ENCODE measurements around the gene SDHB. TPM values are rescaled to one million over a fixed set of nuclear protein-coding genes. Genes with fewer than 3 reads are reported as not detected.

Gene SDHB
- total and polyA plus RNA-seq, 2 donors from 2014 or later = 92.0 to 313 TPM

GRCh38 chr1:17021896-17022295 lies 31.9 kb downstream of the SDHB start:
- Histone ChIP-seq H3K4me3 (ENCODE audit: low read length in 3 of 3) (no peak overlapping the region), H3K27me3 (ENCODE audit: control insufficient read depth, insufficient read depth, low read length) (no peaks in the 10 kb centered on the region), H3K4me1 (ENCODE audit: control insufficient read depth in 2 of 3, insufficient read depth in 2 of 3, low read depth in 1 of 3, low read length in 3 of 3) (peaks cover 0 to 2% (median 0%) of the 10 kb centered on the region in 3 donors), H3K36me3 (ENCODE audit: control insufficient read depth in 2 of 3, insufficient read depth in 3 of 3, low read length in 3 of 3) (peaks cover 4 to 77% (median 56%) of the 10 kb centered on the region in 3 donors), H3K27ac (ENCODE audit: low read depth in 2 of 2, low read length in 2 of 2) (no peak overlapping the region), H3K9me3 (ENCODE audit: control insufficient read depth in 2 of 3, insufficient read depth in 1 of 3, low read length in 3 of 3) (no peaks in the 10 kb centered on the region), H3K9ac (ENCODE audit: low read length in 3 of 3) (no peak overlapping the region)
- no peak for TF ChIP-seq CTCF (IDR thresholded peaks at IDR 0.05; ENCODE audit: borderline replicate concordance, extremely low read depth, insufficient read depth)
- intact Hi-C loops (cut with DNase I) = no loop called here
- FAIRE-seq (no peak), DNase-seq (peak in 1 of 5 donors; percentile 4)

GRCh38 chr1:17020502-17020901 lies 33.3 kb downstream of the SDHB start:
- peaks cover 0 to 6% (median 2%) of the 10 kb centered on the region in 3 donors for H3K4me1 ChIP-seq (ENCODE audit: control insufficient read depth in 2 of 3, insufficient read depth in 2 of 3, low read depth in 1 of 3, low read length in 3 of 3)
- H3K27ac ChIP-seq (ENCODE audit: low read depth in 2 of 2, low read length in 2 of 2) = no peak overlapping the region
- intact Hi-C loops (cut with DNase I) = no loop called here
- no peaks in the 10 kb centered on the region for H3K9me3 ChIP-seq (ENCODE audit: control insufficient read depth in 2 of 3, insufficient read depth in 1 of 3, low read length in 3 of 3)
- FAIRE-seq = no peak
- H3K4me3 ChIP-seq (ENCODE audit: low read length in 3 of 3) = no peak overlapping the region
- H3K36me3 ChIP-seq (ENCODE audit: control insufficient read depth in 2 of 3, insufficient read depth in 3 of 3, low read length in 3 of 3) = peaks cover 4 to 67% (median 55%) of the 10 kb centered on the region in 3 donors
- no peak for TF ChIP-seq CTCF (IDR thresholded peaks at IDR 0.05; ENCODE audit: borderline replicate concordance, extremely low read depth, insufficient read depth)
- no peaks in the 10 kb centered on the region for H3K27me3 ChIP-seq (ENCODE audit: control insufficient read depth, insufficient read depth, low read length)
- H3K9ac ChIP-seq (ENCODE audit: low read length in 3 of 3) = no peak overlapping the region
- DNase-seq = peak in 1 of 5 donors; percentile 7

GRCh38 chr1:17018849-17019248 lies 35.0 kb downstream of the SDHB start:
- intact Hi-C loops (cut with DNase I) = no loop called here
- no peaks in the 10 kb centered on the region for H3K9me3 ChIP-seq (ENCODE audit: control insufficient read depth in 2 of 3, insufficient read depth in 1 of 3, low read length in 3 of 3)
- H3K27me3 ChIP-seq (ENCODE audit: control insufficient read depth, insufficient read depth, low read length) = no peaks in the 10 kb centered on the region
- no peak overlapping the region for H3K27ac ChIP-seq (ENCODE audit: low read depth in 2 of 2, low read length in 2 of 2)
- H3K4me1 ChIP-seq (ENCODE audit: control insufficient read depth in 2 of 3, insufficient read depth in 2 of 3, low read depth in 1 of 3, low read length in 3 of 3) = peaks cover 0 to 6% (median 2%) of the 10 kb centered on the region in 3 donors
- no peak overlapping the region for H3K9ac ChIP-seq (ENCODE audit: low read length in 3 of 3)
- H3K36me3 ChIP-seq (ENCODE audit: control insufficient read depth in 2 of 3, insufficient read depth in 3 of 3, low read length in 3 of 3) = peaks cover 4 to 55% (median 47%) of the 10 kb centered on the region in 3 donors
- no peak for TF ChIP-seq CTCF (IDR thresholded peaks at IDR 0.05; ENCODE audit: borderline replicate concordance, extremely low read depth, insufficient read depth)
- DNase-seq (no peak), FAIRE-seq (no peak)
- H3K4me3 ChIP-seq (ENCODE audit: low read length in 3 of 3) = no peak overlapping the region

- intact Hi-C loops (cut with DNase I) = no loop called here
- no peak overlapping the region for H3K27ac ChIP-seq (ENCODE audit: low read depth in 2 of 2, low read length in 2 of 2)
- peak in 1 of 5 donors; percentile 17 for DNase-seq
- H3K36me3 ChIP-seq (ENCODE audit: control insufficient read depth in 2 of 3, insufficient read depth in 3 of 3, low read length in 3 of 3) = peaks cover 4 to 41% (median 33%) of the 10 kb centered on the region in 3 donors
- H3K27me3 ChIP-seq (ENCODE audit: control insufficient read depth, insufficient read depth, low read length) = no peaks in the 10 kb centered on the region
- peaks cover 0 to 6% (median 0%) of the 10 kb centered on the region in 3 donors for H3K4me1 ChIP-seq (ENCODE audit: control insufficient read depth in 2 of 3, insufficient read depth in 2 of 3, low read depth in 1 of 3, low read length in 3 of 3)
- no peak overlapping the region for H3K4me3 ChIP-seq (ENCODE audit: low read length in 3 of 3)
- FAIRE-seq = no peak
- no peak for TF ChIP-seq CTCF (IDR thresholded peaks at IDR 0.05; ENCODE audit: borderline replicate concordance, extremely low read depth, insufficient read depth)
- no peak overlapping the region for H3K9ac ChIP-seq (ENCODE audit: low read length in 3 of 3)
- H3K9me3 ChIP-seq (ENCODE audit: control insufficient read depth in 2 of 3, insufficient read depth in 1 of 3, low read length in 3 of 3) = no peaks in the 10 kb centered on the region
Observed at GRCh38 chr1:17017435-17017834, 36.4 kb downstream of the SDHB start.

Data from kidney (tissue), 14 donors.